HG03095 (cell line): ENCODE data around the gene ERVV-1.
"Not testable (repeated sequence)": the region's sequence is repeated elsewhere in the genome, so short reads cannot be mapped to it uniquely, and the experiment has no call there.

Experiments
- ATAC-seq: cut with Tn5 transposase; IDR thresholded peaks from one replicate; pipeline ENCODE4 v1.9.1; 2021; ENCODE audit warnings: moderate library complexity; ENCODE audit not compliant: unreplicated experiment

ERVV-1 gene

DNA sequence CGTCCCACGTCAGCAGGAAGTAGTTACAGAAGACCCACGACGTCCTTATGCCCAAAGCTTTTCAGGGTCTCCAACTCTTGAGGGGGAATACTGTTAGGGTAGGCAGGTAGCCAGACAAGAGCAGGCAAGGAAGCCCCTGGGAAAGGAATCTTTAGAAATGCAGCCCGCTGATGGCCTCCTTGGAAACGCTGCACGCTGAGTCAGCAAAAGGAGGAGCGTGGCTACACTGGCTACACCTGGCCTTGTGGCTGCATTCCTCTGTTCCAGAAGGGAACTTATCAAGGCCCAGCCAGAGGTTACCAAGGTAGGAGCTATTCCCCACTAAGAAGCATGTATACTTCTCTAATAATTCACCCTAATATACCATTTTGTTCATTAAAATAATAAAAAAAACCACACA lies 2.0 kb downstream of the ERVV-1 start:
- no peak for ATAC-seq

DNA sequence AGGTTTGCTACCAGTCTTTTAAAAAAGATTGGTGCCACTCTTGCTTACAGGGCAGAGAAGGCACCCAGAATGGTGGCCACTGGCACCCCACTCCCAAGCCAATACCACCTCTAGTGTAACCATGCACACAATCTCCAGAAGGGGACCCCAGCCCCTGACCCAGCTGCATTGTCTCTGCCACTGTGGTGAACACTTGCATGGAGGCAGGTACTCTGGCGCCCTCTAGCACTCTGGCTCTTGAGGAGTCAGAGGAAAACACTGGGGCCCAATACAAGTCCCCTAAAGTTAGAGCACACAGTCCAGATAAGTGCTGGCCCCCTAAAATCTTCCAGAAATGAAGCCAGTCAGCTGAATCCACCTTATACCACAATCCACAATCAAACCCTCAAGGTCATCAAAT lies 6.0 kb downstream of the ERVV-1 start:
- ATAC-seq: no peak

DNA sequence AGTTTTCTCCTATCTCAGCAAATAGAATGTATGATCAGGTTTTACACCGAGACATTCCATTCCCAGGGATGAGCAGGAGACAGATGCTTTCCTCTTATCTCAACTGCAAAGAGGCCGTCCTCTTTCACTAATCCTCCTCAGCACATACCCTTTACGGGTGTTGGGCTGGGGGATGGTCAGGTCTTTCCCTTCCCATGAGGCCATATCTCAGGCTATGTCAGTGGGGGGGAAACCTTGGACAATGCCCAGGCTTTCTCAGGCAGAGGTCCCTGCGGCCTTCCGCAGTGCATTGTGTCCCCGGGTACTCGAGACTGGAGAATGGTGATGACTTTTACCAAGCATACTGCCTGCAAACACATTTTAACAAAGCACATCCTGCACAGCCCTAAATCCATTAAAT lies 14.6 kb downstream of the ERVV-1 start:
- not testable (repeated sequence) for ATAC-seq

DNA sequence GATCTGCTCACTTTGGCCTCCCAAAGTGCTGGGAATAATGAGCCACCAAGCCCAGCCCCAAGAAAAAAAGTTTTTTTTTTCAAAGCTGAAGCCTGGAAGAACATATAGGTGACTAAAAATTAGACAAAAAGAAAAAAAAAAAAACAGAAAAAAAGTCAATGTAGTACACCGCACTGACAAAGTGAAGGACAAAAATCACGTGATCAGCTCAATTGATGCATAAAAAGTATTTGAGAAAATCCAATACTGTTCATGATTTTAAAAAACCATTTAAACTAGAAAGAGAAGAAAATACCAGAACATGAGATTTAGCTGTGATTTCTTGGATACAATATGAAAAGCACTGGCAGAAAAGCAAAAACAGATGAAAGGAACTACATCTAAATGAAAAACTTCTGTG lies 20.3 kb downstream of the ERVV-1 start:
- ATAC-seq: no peak

DNA sequence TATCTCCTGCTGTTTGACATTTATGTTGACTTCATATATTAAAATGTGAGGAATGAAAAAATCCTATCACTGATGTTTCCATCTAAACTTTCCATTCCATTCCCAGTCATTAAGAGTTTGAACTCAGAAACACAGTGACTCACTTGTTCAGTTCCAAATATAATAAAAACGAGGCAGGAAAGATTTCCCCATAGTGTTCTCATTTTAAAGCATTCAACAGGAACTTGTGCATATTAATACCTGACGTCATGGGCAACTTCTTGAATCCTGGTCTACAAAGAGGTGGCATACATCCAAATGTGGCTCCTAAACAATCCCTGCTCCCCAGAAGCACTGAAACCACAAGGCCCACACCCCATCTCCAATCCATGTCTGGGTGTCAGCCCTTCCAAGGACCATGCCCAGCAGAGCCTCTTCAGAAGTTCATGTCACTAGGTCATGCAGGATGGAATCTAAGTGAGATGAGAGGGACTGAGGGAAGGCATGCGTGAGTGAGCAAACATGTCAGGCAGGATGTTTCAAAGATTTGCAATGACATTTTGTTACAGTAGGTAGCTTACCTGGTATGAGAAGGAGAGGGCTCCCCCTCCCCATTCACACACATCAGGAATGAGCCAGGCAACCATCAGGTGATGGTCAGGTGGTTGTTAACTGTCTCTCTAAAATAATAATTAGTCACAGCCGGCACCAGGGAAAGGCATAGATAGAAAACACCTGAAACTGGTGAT lies 21.4 kb downstream of the ERVV-1 start:
- no peak for ATAC-seq

DNA sequence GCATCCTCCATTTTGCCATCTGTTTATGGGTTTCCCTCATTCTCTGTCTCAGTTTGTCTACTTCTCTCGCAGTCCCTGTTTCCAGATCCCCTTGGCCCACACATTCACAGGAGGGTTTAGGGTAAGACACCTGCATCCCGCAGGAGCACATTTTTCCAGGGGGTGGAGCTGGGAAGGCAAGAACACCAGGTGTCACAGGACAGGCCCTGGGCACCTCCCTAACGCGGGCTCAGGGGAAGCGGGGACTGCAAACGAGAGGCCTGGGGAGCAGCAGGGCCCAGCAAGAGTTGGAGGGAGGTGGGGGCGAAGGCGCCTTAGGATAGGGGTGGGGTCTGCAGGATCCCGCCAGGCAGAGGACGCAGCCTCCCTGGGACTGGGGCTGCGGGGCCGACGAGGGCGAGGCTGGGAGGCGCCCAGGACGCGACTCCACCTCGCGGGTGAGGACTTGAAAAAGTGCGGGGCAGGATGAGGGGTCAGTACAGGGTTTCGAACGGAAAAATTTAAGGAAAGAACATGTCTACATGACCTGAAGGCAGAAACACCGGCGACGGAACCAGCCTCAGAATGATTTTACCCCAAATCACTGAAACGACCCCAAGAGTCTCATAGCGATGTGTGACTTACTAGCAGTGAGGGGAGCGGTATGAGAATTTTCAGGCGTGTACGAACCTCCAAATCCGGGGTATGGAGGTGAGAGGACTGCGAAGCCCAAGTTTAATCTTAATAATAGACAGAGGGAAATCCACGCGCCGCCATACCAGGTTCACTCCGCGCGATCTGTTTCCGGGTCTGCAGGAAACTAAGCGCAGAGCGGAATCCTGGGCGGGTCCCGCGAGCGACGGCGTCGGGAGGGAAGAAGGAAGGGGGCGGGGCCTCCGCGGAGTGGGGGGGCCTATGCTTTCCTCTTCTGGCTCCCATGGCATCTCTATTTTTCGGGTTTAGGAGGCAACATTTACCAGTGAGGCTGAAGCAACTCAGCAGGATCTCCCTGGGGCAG lies 23.7 kb downstream of the ERVV-1 start:
- ATAC-seq: no peak

DNA sequence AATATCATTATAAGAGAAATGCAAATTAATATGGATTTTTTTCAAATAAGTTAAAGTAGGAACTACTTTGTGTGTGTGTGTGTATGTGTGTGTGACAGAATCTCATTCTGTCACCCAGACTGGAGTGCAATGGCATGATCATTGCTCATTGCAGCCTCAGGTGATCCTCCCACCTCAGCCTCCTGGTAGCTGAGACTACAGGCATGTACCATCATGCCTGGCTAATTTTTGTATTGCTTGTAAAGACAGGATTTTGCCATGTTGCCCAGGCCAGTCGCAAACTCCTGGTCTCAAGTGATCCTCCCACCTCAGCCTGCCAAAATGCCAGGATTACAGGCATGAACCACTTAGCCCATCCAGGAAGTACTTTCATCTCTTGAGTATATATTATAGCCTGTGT lies 27.6 kb downstream of the ERVV-1 start:
- no peak for ATAC-seq

DNA sequence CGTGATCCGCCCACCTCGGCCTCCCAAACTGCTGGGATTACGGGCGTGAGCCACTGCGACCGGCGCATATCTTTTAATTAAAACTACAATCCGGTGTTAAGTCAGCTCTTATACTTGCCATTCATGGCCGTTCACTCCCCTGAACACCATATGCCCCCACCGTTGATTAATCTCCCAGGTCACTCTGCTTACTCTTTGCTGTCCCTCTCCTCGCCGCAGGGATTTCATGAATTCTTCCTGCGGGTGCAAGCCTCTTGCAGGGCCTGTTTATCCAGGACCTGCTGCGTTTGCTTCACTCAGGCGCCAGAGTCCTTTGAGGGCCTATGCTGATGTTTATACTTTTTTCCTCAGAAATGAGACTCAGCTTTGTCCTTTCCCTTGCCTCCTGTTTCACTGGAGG lies 31.8 kb downstream of the ERVV-1 start:
- ATAC-seq: no peak

DNA sequence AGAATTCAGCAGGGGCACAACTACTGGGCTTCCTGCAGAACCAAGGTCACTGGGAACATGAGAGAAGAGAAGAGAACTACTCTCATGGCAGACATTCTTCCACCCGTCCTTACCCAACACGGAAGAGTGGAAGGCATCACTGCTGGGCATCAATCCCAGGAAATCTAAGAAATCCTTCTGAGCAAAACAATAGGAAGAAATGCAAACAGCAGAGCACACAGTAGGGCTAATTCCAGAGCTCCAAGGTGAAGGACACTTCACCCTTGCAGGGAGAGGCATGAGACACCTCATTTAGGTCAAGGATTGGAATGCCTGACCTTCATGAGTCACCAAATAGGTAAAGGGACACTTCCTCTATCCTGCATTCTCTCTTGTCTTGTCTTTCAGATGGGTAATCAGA lies 33.7 kb downstream of the ERVV-1 start:
- no peak for ATAC-seq

DNA sequence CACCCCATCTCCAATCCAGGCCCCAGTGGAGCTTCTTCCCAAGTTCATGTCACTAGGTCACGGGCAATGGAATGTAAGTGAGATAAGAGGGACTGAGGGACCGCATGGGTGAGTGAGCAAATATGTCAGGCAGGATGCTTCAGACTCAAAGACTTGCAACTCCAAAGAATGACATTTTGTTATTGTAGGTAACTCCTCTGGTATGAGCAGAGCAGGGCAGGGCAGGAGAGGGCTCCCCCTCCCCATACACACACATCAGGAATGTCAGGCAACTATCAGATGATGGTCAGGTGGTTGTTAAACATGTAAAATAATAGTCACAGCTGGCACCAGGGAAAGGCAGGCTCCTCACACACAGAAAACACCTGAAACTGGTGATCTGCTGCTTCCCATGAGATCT lies 41.4 kb downstream of the ERVV-1 start:
- ATAC-seq: no peak

DNA sequence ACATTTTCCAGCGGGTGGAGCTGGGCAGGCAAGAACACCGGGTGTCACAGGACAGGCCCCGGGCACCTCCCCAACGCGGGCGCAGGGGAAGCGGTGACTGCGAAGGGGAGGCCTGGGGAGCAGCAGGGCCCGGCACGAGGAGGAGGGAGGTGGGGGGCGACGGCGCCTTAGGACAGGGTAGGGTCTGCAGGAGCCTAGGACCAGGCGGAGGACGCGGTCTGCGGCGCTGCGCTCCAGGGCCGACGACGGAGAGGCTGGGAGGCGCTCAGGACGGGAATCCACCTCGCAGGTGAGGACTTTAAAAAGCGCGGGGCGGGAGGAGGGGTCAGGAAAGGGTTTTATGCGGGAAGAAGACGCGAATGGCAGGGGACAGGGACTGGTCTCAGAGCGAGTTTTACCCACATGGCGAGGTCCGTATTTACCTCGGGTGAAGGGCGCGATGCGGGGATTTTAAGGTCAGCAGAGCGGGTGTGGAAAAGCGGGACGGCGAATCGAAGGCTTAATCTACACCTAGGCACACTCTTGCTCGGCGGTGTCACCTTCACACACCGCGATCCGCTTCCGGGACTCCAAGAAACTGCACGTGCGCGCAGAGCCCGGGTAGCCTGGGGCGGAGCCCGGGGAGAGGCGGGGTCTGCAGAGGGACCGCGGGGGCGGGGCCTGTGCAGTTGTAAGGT lies 44.3 kb downstream of the ERVV-1 start:
- ATAC-seq: no peak
